H1 (cell line): ENCODE results near the gene CAMK2D. TPM values are rescaled to one million over a fixed set of nuclear protein-coding genes. Genes with fewer than 3 reads are reported as not detected.

ENCODE experiments used
- ASH2L ChIP-seq: fragments of 200-600, 300-600 bp; sonication (generic); IDR thresholded peaks from one replicate; pipeline ENCODE4 v1.7.1; 2017; ENCODE audit warnings: low read length
- CHD1 ChIP-seq: IDR thresholded peaks from 2 replicates; pipeline ENCODE4 v1.6.1; 2012; ENCODE audit warnings: low read depth, low read length, improper control_type of control experiment
- CHD7 ChIP-seq: fragments of 300-600 bp; sonication (generic); IDR thresholded peaks from 2 replicates; pipeline ENCODE4 v1.7.1; 2012; ENCODE audit warnings: low read length, moderate library complexity, mild to moderate bottlenecking, inconsistent platforms; ENCODE audit not compliant: insufficient replicate concordance
- EP300 ChIP-seq, 2 experiments: IDR thresholded peaks; 1 replicate in 1 of 2; 2 replicates in 1 of 2; pipeline ENCODE4 v1.6.1; 2011 to 2012; ENCODE audit warnings: low read depth in 2 of 2, low read length in 2 of 2, mild to moderate bottlenecking in 2 of 2, borderline replicate concordance in 1 of 2, inconsistent platforms in 1 of 2, moderate library complexity in 1 of 2
- NANOG ChIP-seq: IDR thresholded peaks from 2 replicates; pipeline ENCODE4 v1.6.1; 2011; ENCODE audit warnings: low read length, low read depth, mild to moderate bottlenecking, inconsistent platforms; ENCODE audit not compliant: insufficient read depth, poor library complexity, severe bottlenecking
- POLR2A ChIP-seq, 2 experiments: IDR thresholded peaks; 1 replicate in 1 of 2; 2 replicates in 1 of 2; pipeline ENCODE4 v1.6.1; 2011; ENCODE audit warnings: low read depth in 2 of 2, low read length in 2 of 2, mild to moderate bottlenecking in 2 of 2; ENCODE audit errors: control extremely low read depth in 1 of 2
- POU5F1 ChIP-seq: IDR thresholded peaks from 2 replicates; pipeline ENCODE4 v1.6.1; 2011; ENCODE audit warnings: low read depth, mild to moderate bottlenecking, low read length, moderate library complexity
- RFX5 ChIP-seq: IDR thresholded peaks from 2 replicates; pipeline ENCODE4 v1.6.1; 2011; ENCODE audit warnings: low read depth, low read length, improper control_type of control experiment, borderline replicate concordance
- SP2 ChIP-seq: IDR thresholded peaks from 2 replicates; pipeline ENCODE4 v1.6.1; 2012; ENCODE audit warnings: mild to moderate bottlenecking, low read length, inconsistent platforms
- TEAD4 ChIP-seq: IDR thresholded peaks from 2 replicates; pipeline ENCODE4 v1.6.1; 2012; ENCODE audit warnings: low read depth, low read length, inconsistent platforms, mixed read lengths
- polyA plus RNA-seq, 7 experiments: library from polyadenylated mRNA; depleted of rRNA in 3 of 7; stranded (reverse) in 5 of 7; unstranded in 2 of 7; fragments of >200 nt in 5 of 7; fragments of 200-250 nt in 2 of 7; gene quantifications; 1 replicate in 5 of 7; 2 replicates in 1 of 7; 4 replicates in 1 of 7; pipeline versions ENCODE4 v1.2.1 to v1.2.3, GENCODE V29; 2011 to 2013; ENCODE audit warnings: missing spikeins in 2 of 7, mixed read lengths in 2 of 7
- total RNA-seq: library from RNA; stranded (reverse); fragmentation: NEBNext Ultra II Directional; extraction: Animal tissue kit (Norgen Biotek cat#: 25700); gene quantifications from 2 replicates; pipeline ENCODE4 v1.2.1, GENCODE V29; 2021

CAMK2D gene
- total and polyA plus RNA-seq, 2 of the 8 experiments (the other 6 are each of a cell fraction or from before 2014, with no cell fraction given): 3.2 to 7.0 TPM

GRCh38 chr4:113452868-113453620 is 308.5 kb downstream of the CAMK2D start (continued):
- TF ChIP-seq CHD7 (peak; percentile 96), EP300 (IDR thresholded peaks at IDR 0.05; ENCODE audit: borderline replicate concordance in 1 of 2, low read depth in 2 of 2, low read length in 2 of 2) (peak in 1 of 2 experiments; percentile 97; a peak in 2 of 3 replicates), RFX5 (no peak), POLR2A (IDR thresholded peaks at IDR 0.05; ENCODE audit: control extremely low read depth in 1 of 2, low read depth in 2 of 2, low read length in 2 of 2) (peak in 1 of 2 experiments; percentile 26; a peak in 1 of 3 replicates), POU5F1 (peak; percentile 67; the same call in 1 of the 2 replicates), CHD1 (peak; percentile 80; the same call in 1 of the 2 replicates), NANOG (peak; percentile 11), SP2 (no peak), TEAD4 (peak; percentile 75), ASH2L (peak; percentile 66)
